Thyroid gland (tissue), 4 donors: ENCODE results near the gene PLCD3. TPM values are rescaled to one million over a fixed set of nuclear protein-coding genes. Genes with fewer than 3 reads are reported as not detected.

ENCODE experiments used
- DNase-seq, 2 donors: peaks; one replicate each; pipeline ENCODE4 v3.0.0-alpha.2; 2019
- H3K27ac ChIP-seq, 3 donors: fragments of 200-600 bp; sonication (generic); 1 replicate in 2 of 3; 2 replicates in 1 of 3; pipeline ENCODE4 v1.5.1; 2016 to 2019; ENCODE audit warnings: mild to moderate bottlenecking in 1 of 3, moderate library complexity in 1 of 3
- H3K27me3 ChIP-seq: fragments of 200-600 bp; sonication (generic); one replicate; pipeline ENCODE4 v1.5.1; 2019
- H3K36me3 ChIP-seq, 2 donors: fragments of 200-600 bp; sonication (generic); one replicate each; pipeline ENCODE4 v1.5.1; 2016 to 2019
- H3K4me1 ChIP-seq, 2 donors: fragments of 200-600 bp; sonication (generic); one replicate each; pipeline ENCODE4 v1.5.1; 2017 to 2019
- H3K4me3 ChIP-seq, 3 donors: fragments of 200-600 bp; sonication (generic); replicated peaks in 1 of 3; 1 replicate in 2 of 3; 2 replicates in 1 of 3; pipeline ENCODE4 v1.5.1; 2016; ENCODE audit warnings: mild to moderate bottlenecking in 1 of 3
- H3K9me3 ChIP-seq: fragments of 200-600 bp; sonication (generic); one replicate; pipeline ENCODE4 v1.5.1; 2017
- CTCF ChIP-seq, 6 experiments: fragments of 200-600 bp in 3 of 6; fragments of 450-650 bp in 3 of 6; sonication (generic) in 3 of 6; IDR thresholded peaks; one replicate each; pipeline ENCODE4 v1.5.1; 2016 to 2019; ENCODE audit warnings: antibody characterized with exemption in 6 of 6, mild to moderate bottlenecking in 2 of 6, inconsistent platforms in 1 of 6, moderate library complexity in 1 of 6
- POLR2A ChIP-seq, 2 donors: fragments of 450-650 bp; IDR thresholded peaks; one replicate each; pipeline ENCODE4 v1.6.1; 2017; ENCODE audit warnings: antibody characterized with exemption in 2 of 2, mild to moderate bottlenecking in 2 of 2, moderate library complexity in 1 of 2
- WGBS, 2 donors: methylation state at CpG; one replicate each; pipeline ENCODE4 v1.1.5; 2017; 5-methylcytosine and 5-hydroxymethylcytosine counted together
- intact Hi-C: fragments of 100-400 bp; cut with DNase I; formaldehyde crosslinking; loops from one replicate; pipeline ENCODE4 v1.15.1; 2023
- total RNA-seq, 4 donors: library from RNA; depleted of rRNA; stranded (reverse); fragments of >200 nt; gene quantifications; one replicate each; pipeline ENCODE4 v1.2.3, GENCODE V29; 2016

PLCD3 gene
- total RNA-seq, 4 donors from 2014 or later: 8.6 to 24.8 (median 16.9) TPM

GRCh38 chr17:45138911-45139532, 6.7 kb upstream of the PLCD3 start:
- intact Hi-C loops: loop anchor here (5.0 kb wide), 1 partner anchor 58 kb away; no protein-coding TSS in a partner anchor
- no peak overlapping the region for H3K4me3 ChIP-seq
- DNase-seq: no peak
- TF ChIP-seq CTCF (IDR thresholded peaks at IDR 0.05) (no peak), POLR2A (IDR thresholded peaks at IDR 0.05) (no peak)
- H3K9me3 ChIP-seq: no peaks in the 10 kb centered on the region
- H3K27ac ChIP-seq: no peak overlapping the region
- H3K27me3 ChIP-seq: no peaks in the 10 kb centered on the region
- no peaks in the 10 kb centered on the region for H3K36me3 ChIP-seq
- 79 to 93% methylated on average over 4 to 14 of the region's 14 CpGs for WGBS, 2 donors
- H3K4me1 ChIP-seq: peaks cover 12 to 19% of the 10 kb centered on the region in 2 donors

GRCh38 chr17:45137561-45138305, 5.4 kb upstream of the PLCD3 start:
- WGBS, 2 donors: 92 to 93% methylated on average over 10 of the region's 11 CpGs
- no peak for DNase-seq
- Histone ChIP-seq H3K9me3 (no peaks in the 10 kb centered on the region), H3K27ac (no peak overlapping the region), H3K36me3 (no peaks in the 10 kb centered on the region), H3K4me3 (no peak overlapping the region), H3K27me3 (no peaks in the 10 kb centered on the region), H3K4me1 (peaks cover 12 to 17% of the 10 kb centered on the region in 2 donors)
- no peak for TF ChIP-seq CTCF (IDR thresholded peaks at IDR 0.05)
- no peak for TF ChIP-seq POLR2A (IDR thresholded peaks at IDR 0.05)
- intact Hi-C loops: loop anchor here (5.0 kb wide), 1 partner anchor 60 kb away; no protein-coding TSS in a partner anchor

GRCh38 chr17:45136846-45137560, 4.7 kb upstream of the PLCD3 start:
- intact Hi-C loops: loop anchor here (5.0 kb wide), 1 partner anchor 60 kb away; no protein-coding TSS in a partner anchor
- Histone ChIP-seq H3K9me3 (no peaks in the 10 kb centered on the region), H3K4me3 (no peak overlapping the region), H3K36me3 (no peaks in the 10 kb centered on the region), H3K4me1 (peaks cover 12 to 17% of the 10 kb centered on the region in 2 donors), H3K27me3 (no peaks in the 10 kb centered on the region), H3K27ac (no peak overlapping the region)
- no peak for DNase-seq
- no peak for TF ChIP-seq CTCF (IDR thresholded peaks at IDR 0.05)
- no peak for TF ChIP-seq POLR2A (IDR thresholded peaks at IDR 0.05)
- WGBS, 2 donors: 90 to 98% methylated on average over 8 to 10 of the region's 12 CpGs

- H3K9me3 ChIP-seq: no peaks in the 10 kb centered on the region
- no peaks in the 10 kb centered on the region for H3K36me3 ChIP-seq
- peak overlapping the region; percentile 29 to 47 (median 41) for H3K4me3 ChIP-seq
- 70 to 100% methylated on average over 4 to 21 of the region's 21 CpGs for WGBS, 2 donors
- intact Hi-C loops: loop anchor here (5.0 kb wide), 1 partner anchor 61 kb away; no protein-coding TSS in a partner anchor
- peak overlapping the region in 2 of 3 donors; percentile 24 to 84 for H3K27ac ChIP-seq
- TF ChIP-seq POLR2A (IDR thresholded peaks at IDR 0.05) (no peak), CTCF (IDR thresholded peaks at IDR 0.05) (no peak)
- peak in 1 of 2 donors; percentile 15 for DNase-seq
- H3K27me3 ChIP-seq: no peaks in the 10 kb centered on the region
- peaks cover 19 to 25% of the 10 kb centered on the region in 2 donors for H3K4me1 ChIP-seq
These were observed 3.9 kb upstream of the PLCD3 start for GRCh38 chr17:45135978-45136791.
